H1 (cell line): ENCODE data around the gene MECP2. TPM values are rescaled to one million over a fixed set of nuclear protein-coding genes. Genes with fewer than 3 reads are reported as not detected.
A peak's percentile ranks its signal among the peaks of the same experiment; 100 is the strongest.

ENCODE experiments used
- CTCF ChIA-PET: fragments of 300-600 bp; sonication (Branson Sonifier 250); formaldehyde crosslinking; loops from one replicate; lab custom pipeline; 2021; ENCODE audit not compliant: partially characterized antibody; lab: Charles Lee
- POLR2A ChIA-PET: fragments of 300-600 bp; sonication (Branson Sonifier 250); formaldehyde crosslinking; loops from one replicate; lab custom pipeline; 2021; ENCODE audit warnings: inconsistent platforms; ENCODE audit not compliant: partially characterized antibody; lab: Charles Lee
- DNase-seq, 2 experiments: peaks; one replicate each; pipeline versions ENCODE4 v3.0.0 to v3.0.0-alpha.2; 2010 to 2022; ENCODE audit warnings: low spot score in 2 of 2, low read depth in 1 of 2, mixed read lengths in 1 of 2
- FAIRE-seq: peaks from 2 replicates; lab custom pipeline; 2011; peaks lifted over from hg19 to GRCh38; lab: Jason Lieb, UNC
- H2AFZ ChIP-seq: 2 replicates; pipeline ENCODE4 v1.8.1; 2012; ENCODE audit warnings: low read length, inconsistent platforms
- H2AK5ac ChIP-seq: 2 replicates; pipeline ENCODE4 v1.6.1; 2013; ENCODE audit warnings: low read depth, low read length
- H2BK120ac ChIP-seq: replicated peaks from 2 replicates; pipeline ENCODE3; 2013; ENCODE audit warnings: low read depth, low read length, inconsistent platforms
- H2BK12ac ChIP-seq: 2 replicates; pipeline ENCODE4 v1.6.1; 2013; ENCODE audit warnings: low read depth, low read length
- H2BK15ac ChIP-seq: 2 replicates; pipeline ENCODE4 v1.6.1; 2013; ENCODE audit warnings: low read length
- H2BK20ac ChIP-seq: 2 replicates; pipeline ENCODE4 v1.6.1; 2013; ENCODE audit warnings: low read length
- H2BK5ac ChIP-seq: 2 replicates; pipeline ENCODE4 v1.6.1; 2013; ENCODE audit warnings: low read depth, low read length
- H3K14ac ChIP-seq: 2 replicates; pipeline ENCODE4 v1.6.1; 2013; ENCODE audit warnings: inconsistent platforms; ENCODE audit not compliant: insufficient read length
- H3K18ac ChIP-seq: 2 replicates; pipeline ENCODE4 v1.6.1; 2013; ENCODE audit warnings: low read length; ENCODE audit errors: extremely low read depth
- H3K23ac ChIP-seq: 2 replicates; pipeline ENCODE4 v1.6.1; 2013; ENCODE audit warnings: inconsistent platforms; ENCODE audit not compliant: insufficient read length
- H3K23me2 ChIP-seq: 2 replicates; pipeline ENCODE4 v1.6.1; 2013; ENCODE audit warnings: low read depth, low read length
- H3K27ac ChIP-seq: 2 replicates; pipeline ENCODE4 v1.6.1; 2011; ENCODE audit warnings: low read depth, low read length, inconsistent platforms
- H3K27me3 ChIP-seq, 4 experiments: replicated peaks in 1 of 4; 1 replicate in 1 of 4; 2 replicates in 3 of 4; pipeline versions ENCODE4 v1.6.1 to v1.8.1; 2011 to 2013; ENCODE audit warnings: low read length in 3 of 4, mild to moderate bottlenecking in 3 of 4, inconsistent platforms in 2 of 4, mixed read lengths in 2 of 4, moderate library complexity in 1 of 4; ENCODE audit not compliant: control insufficient read depth in 3 of 4, insufficient read depth in 3 of 4; ENCODE audit errors: extremely low read depth in 1 of 4
- H3K36me3 ChIP-seq, 4 experiments: 2 replicates each; pipeline versions ENCODE4 v1.6.1 to v1.8.1; 2011 to 2013; ENCODE audit warnings: mild to moderate bottlenecking in 4 of 4, low read length in 3 of 4, moderate library complexity in 2 of 4, control low read depth in 1 of 4, inconsistent platforms in 1 of 4; ENCODE audit not compliant: insufficient read depth in 4 of 4, control insufficient read depth in 2 of 4
- H3K4ac ChIP-seq: replicated peaks from 2 replicates; pipeline ENCODE3; 2013; ENCODE audit warnings: low read length, low read depth, mixed read lengths, inconsistent platforms; ENCODE audit not compliant: insufficient read length
- H3K4me1 ChIP-seq, 4 experiments: replicated peaks in 1 of 4; 1 replicate in 1 of 4; 2 replicates in 3 of 4; pipeline versions ENCODE4 v1.6.1 to v1.8.1; 2011 to 2013; ENCODE audit warnings: low read length in 3 of 4, inconsistent platforms in 2 of 4, mixed read lengths in 1 of 4; ENCODE audit not compliant: insufficient read depth in 4 of 4, control insufficient read depth in 3 of 4
- H3K4me2 ChIP-seq, 2 experiments: 2 replicates each; pipeline versions ENCODE4 v1.6.1 to v1.8.1; 2011 to 2013; ENCODE audit warnings: low read depth in 2 of 2, low read length in 2 of 2, control low read depth in 1 of 2, inconsistent platforms in 1 of 2, mild to moderate bottlenecking in 1 of 2; ENCODE audit not compliant: insufficient read depth in 1 of 2
- H3K4me3 ChIP-seq, 4 experiments: fragments of 200-600, 300-600 bp in 1 of 4; sonication (generic), shearing (Covaris generic), sonication (Bioruptor Twin) in 1 of 4; 2 replicates each; pipeline versions ENCODE4 v1.5.1 to v1.8.1; 2011 to 2016; ENCODE audit warnings: low read length in 4 of 4, low read depth in 3 of 4, control low read depth in 2 of 4, inconsistent platforms in 2 of 4, mild to moderate bottlenecking in 2 of 4, mixed read lengths in 1 of 4, moderate library complexity in 1 of 4; ENCODE audit not compliant: insufficient read depth in 2 of 4; ENCODE audit errors: extremely low read depth in 1 of 4
- H3K56ac ChIP-seq: replicated peaks from 2 replicates; pipeline ENCODE3; 2013; ENCODE audit warnings: low read depth, mild to moderate bottlenecking, mixed read lengths, low read length, inconsistent platforms; ENCODE audit not compliant: insufficient read length
- H3K79me1 ChIP-seq: 2 replicates; pipeline ENCODE4 v1.6.1; 2013; ENCODE audit warnings: low read depth, low read length, control low read depth
- H3K79me2 ChIP-seq, 2 experiments: 2 replicates each; pipeline versions ENCODE4 v1.6.1 to v1.8.1; 2012 to 2013; ENCODE audit warnings: low read length in 2 of 2, mild to moderate bottlenecking in 2 of 2, inconsistent platforms in 1 of 2; ENCODE audit not compliant: insufficient read depth in 2 of 2, control insufficient read depth in 1 of 2
- H3K9ac ChIP-seq, 4 experiments: replicated peaks in 1 of 4; 1 replicate in 1 of 4; 2 replicates in 3 of 4; pipeline versions ENCODE4 v1.6.1 to v1.8.1; 2011 to 2013; ENCODE audit warnings: low read depth in 3 of 4, low read length in 3 of 4, control low read depth in 2 of 4, mild to moderate bottlenecking in 2 of 4, moderate library complexity in 2 of 4, inconsistent platforms in 1 of 4; ENCODE audit errors: extremely low read depth in 1 of 4
- H3K9me3 ChIP-seq, 2 experiments: 2 replicates each; pipeline versions ENCODE4 v1.6.1 to v1.8.1; 2012 to 2013; ENCODE audit warnings: mild to moderate bottlenecking in 2 of 2, moderate library complexity in 2 of 2, control low read depth in 1 of 2, inconsistent platforms in 1 of 2, low read depth in 1 of 2, low read length in 1 of 2, mixed read lengths in 1 of 2; ENCODE audit not compliant: insufficient read depth in 2 of 2
- H4K20me1 ChIP-seq, 2 experiments: replicated peaks in 1 of 2; 2 replicates each; pipeline versions ENCODE3 to v1.8.1; 2011 to 2013; ENCODE audit warnings: inconsistent platforms in 2 of 2, low read length in 2 of 2, mild to moderate bottlenecking in 1 of 2; ENCODE audit not compliant: insufficient read depth in 2 of 2, control insufficient read depth in 1 of 2
- H4K5ac ChIP-seq: 2 replicates; pipeline ENCODE4 v1.6.1; 2013; ENCODE audit warnings: low read length, low read depth, mixed read lengths, inconsistent platforms; ENCODE audit not compliant: insufficient read length
- H4K8ac ChIP-seq: 2 replicates; pipeline ENCODE4 v1.8.0; 2013; ENCODE audit warnings: mild to moderate bottlenecking, moderate library complexity, low read length, inconsistent platforms; ENCODE audit not compliant: insufficient read depth; ENCODE audit errors: extremely low read depth
- H4K91ac ChIP-seq: replicated peaks from 2 replicates; pipeline ENCODE3; 2013; ENCODE audit warnings: low read length, mixed read lengths, inconsistent platforms; ENCODE audit not compliant: insufficient read length
- GABPA ChIP-seq: IDR thresholded peaks from 2 replicates; pipeline ENCODE4 v1.6.1; 2011; ENCODE audit warnings: mild to moderate bottlenecking, low read length, moderate library complexity, borderline replicate concordance; ENCODE audit not compliant: insufficient read depth
- RAD21 ChIP-seq, 2 experiments: IDR thresholded peaks in 1 of 2; conservative IDR thresholded peaks in 1 of 2; 2 replicates each; pipeline ENCODE4 v1.6.1; 2011; ENCODE audit warnings: low read depth in 2 of 2, low read length in 2 of 2, improper control_type of control experiment in 1 of 2, inconsistent platforms in 1 of 2, mild to moderate bottlenecking in 1 of 2, moderate library complexity in 1 of 2
- RFX5 ChIP-seq: IDR thresholded peaks from 2 replicates; pipeline ENCODE4 v1.6.1; 2011; ENCODE audit warnings: low read depth, low read length, improper control_type of control experiment, borderline replicate concordance
- SRF ChIP-seq: IDR thresholded peaks from 2 replicates; pipeline ENCODE4 v1.6.1; 2011; ENCODE audit warnings: mild to moderate bottlenecking, low read depth, low read length, moderate library complexity
- TAF7 ChIP-seq: optimal IDR thresholded peaks from 2 replicates; pipeline ENCODE3; 2011; ENCODE audit warnings: low read depth, mild to moderate bottlenecking, inconsistent platforms, low read length, moderate library complexity, borderline replicate concordance
- WGBS, 2 experiments: shearing (Covaris generic) in 1 of 2; methylation state at CpG; one replicate each; pipeline versions ENCODE4 v1.1.6 to v1.1.7; 2013 to 2015; ENCODE audit warnings: low lambda C conversion rate in 2 of 2, mixed read lengths in 2 of 2, inconsistent platforms in 1 of 2, low coverage in 1 of 2, missing lambda C conversion rate in 1 of 2; ENCODE audit not compliant: insufficient replicate concordance in 2 of 2, insufficient coverage in 1 of 2, insufficient read length in 1 of 2; ENCODE audit errors: extremely low coverage in 1 of 2, missing lambda C conversion rate in 1 of 2; 5-methylcytosine and 5-hydroxymethylcytosine counted together
- polyA plus RNA-seq, 7 experiments: library from polyadenylated mRNA; depleted of rRNA in 3 of 7; stranded (reverse) in 5 of 7; unstranded in 2 of 7; fragments of >200 nt in 5 of 7; fragments of 200-250 nt in 2 of 7; gene quantifications; 1 replicate in 5 of 7; 2 replicates in 1 of 7; 4 replicates in 1 of 7; pipeline versions ENCODE4 v1.2.1 to v1.2.3, GENCODE V29; 2011 to 2013; ENCODE audit warnings: missing spikeins in 2 of 7, mixed read lengths in 2 of 7
- total RNA-seq: library from RNA; stranded (reverse); fragmentation: NEBNext Ultra II Directional; extraction: Animal tissue kit (Norgen Biotek cat#: 25700); gene quantifications from 2 replicates; pipeline ENCODE4 v1.2.1, GENCODE V29; 2021

Gene MECP2
- total and polyA plus RNA-seq, 2 of the 8 experiments (the other 6 are each of a cell fraction or from before 2014, with no cell fraction given) = 5.0 to 32.4 TPM

GRCh38 chrX:154136627-154137161 lies 39.2 kb upstream of the MECP2 start:
- no peak overlapping the region for H2BK12ac ChIP-seq
- no peak overlapping the region for H3K27ac ChIP-seq
- H3K4me1 ChIP-seq = no peaks in the 10 kb centered on the region
- no peak overlapping the region for H2BK5ac ChIP-seq
- no peak overlapping the region for H3K14ac ChIP-seq
- H4K20me1 ChIP-seq = no peaks in the 10 kb centered on the region
- H3K9ac ChIP-seq = no peak overlapping the region
- ChIA-PET POLR2A (no interaction called here), CTCF (interaction anchor here (1.4 kb wide), 1 partner anchor 19 kb away, joined by 3 read pairs; no protein-coding TSS in a partner anchor)
- H3K23ac ChIP-seq = no peak overlapping the region
- peaks cover 0 to 1% (median 0%) of the 10 kb centered on the region in 4 experiments; a peak in 1 of 7 replicates for H3K27me3 ChIP-seq
- no peak overlapping the region for H3K56ac ChIP-seq
- no peak overlapping the region for H3K18ac ChIP-seq
- H3K79me2 ChIP-seq = no peaks in the 10 kb centered on the region
- WGBS, 2 experiments = 3% methylated on average over 30 of the region's 44 CpGs; no CpG with 5 or more reads in 1 of the 2 experiments
- no peak overlapping the region for H4K8ac ChIP-seq
- no peak overlapping the region for H4K5ac ChIP-seq
- H2AK5ac ChIP-seq = no peak overlapping the region
- peak overlapping the region; percentile 76; the same call in 1 of the 2 replicates for H2AFZ ChIP-seq
- no peaks in the 10 kb centered on the region for H3K23me2 ChIP-seq
- FAIRE-seq (no peak), DNase-seq (peak; percentile 33 to 85)
- H3K36me3 ChIP-seq = no peaks in the 10 kb centered on the region
- no peak overlapping the region for H2BK15ac ChIP-seq
- no peak overlapping the region for H4K91ac ChIP-seq
- H3K79me1 ChIP-seq = no peaks in the 10 kb centered on the region
- no peak overlapping the region for H2BK120ac ChIP-seq
- peak overlapping the region; percentile 57 to 58; a peak in 3 of 4 replicates for H3K4me2 ChIP-seq
- H2BK20ac ChIP-seq = no peak overlapping the region
- H3K9me3 ChIP-seq = no peaks in the 10 kb centered on the region
- peak overlapping the region in 3 of 4 experiments; percentile 11 to 54 (median 11); a peak in 4 of 8 replicates for H3K4me3 ChIP-seq
- H3K4ac ChIP-seq = no peak overlapping the region
- no peak for TF ChIP-seq GABPA
- TF ChIP-seq TAF7 = no peak
- no peak for TF ChIP-seq RFX5
- no peak for TF ChIP-seq SRF
- TF ChIP-seq RAD21 (IDR thresholded peaks at IDR 0.05 in 1 of 2, conservative IDR thresholded peaks at IDR 0.05 in 1 of 2; ENCODE audit: low read depth in 2 of 2, low read length in 2 of 2) = peak; percentile 55 to 74; a peak in 3 of 4 replicates
